ENCODE measurements around the gene WDR33.

WDR33 gene

DNA sequence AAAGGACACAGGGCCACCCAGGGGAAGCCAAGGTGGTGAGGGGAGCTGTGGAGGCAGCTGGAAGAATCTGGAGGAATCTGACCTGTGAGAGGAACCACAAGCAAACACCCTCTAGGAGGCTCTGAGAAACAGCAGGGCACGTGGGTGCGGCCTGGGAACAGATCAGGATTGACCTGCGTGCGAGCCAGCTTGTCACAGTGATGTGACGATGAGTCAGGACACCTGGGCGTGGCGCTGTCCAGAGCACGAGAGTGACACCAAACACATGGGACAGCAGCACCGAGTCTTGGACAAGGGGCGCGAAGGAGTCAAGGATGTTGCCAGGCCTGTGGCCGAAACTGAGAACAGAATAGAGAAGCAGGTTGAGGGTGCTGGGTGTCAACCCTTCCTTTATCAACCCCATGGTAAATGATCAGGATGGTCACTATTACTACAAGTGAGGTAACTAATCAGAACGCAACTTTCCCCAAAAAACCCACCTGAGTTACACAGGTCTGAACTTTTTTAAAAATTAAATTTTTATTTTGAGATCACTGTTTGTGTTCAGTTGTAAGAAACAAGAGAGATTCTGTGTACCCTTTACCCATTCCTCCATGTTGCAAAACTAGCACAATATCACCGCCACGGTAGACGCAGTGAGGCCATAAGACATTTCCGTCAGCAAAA lies 110.3 kb downstream of the WDR33 start:
- no peaks in the 10 kb centered on the region for H3K36me3 ChIP-seq
- H3K27me3 ChIP-seq = no peaks in the 10 kb centered on the region
- peak overlapping the region; percentile 61 for H3K4me3 ChIP-seq (ENCODE audit: low read depth, low read length)
- H3K4me1 ChIP-seq = no peaks in the 10 kb centered on the region
- no peak for DNase-seq
- no peaks in the 10 kb centered on the region for H3K9me3 ChIP-seq
- TF ChIP-seq CTCF (IDR thresholded peaks at IDR 0.05; ENCODE audit: low read depth, low read length) = no peak

GRCh38 chr2:127698553-127699355 lies 112.2 kb downstream of the WDR33 start:
- no peak for TF ChIP-seq CTCF (IDR thresholded peaks at IDR 0.05; ENCODE audit: low read depth, low read length)
- H3K27me3 ChIP-seq = no peaks in the 10 kb centered on the region
- H3K4me3 ChIP-seq (ENCODE audit: low read depth, low read length) = no peak overlapping the region
- H3K36me3 ChIP-seq = no peaks in the 10 kb centered on the region
- no peak for DNase-seq
- no peaks in the 10 kb centered on the region for H3K4me1 ChIP-seq
- no peaks in the 10 kb centered on the region for H3K9me3 ChIP-seq

DNA sequence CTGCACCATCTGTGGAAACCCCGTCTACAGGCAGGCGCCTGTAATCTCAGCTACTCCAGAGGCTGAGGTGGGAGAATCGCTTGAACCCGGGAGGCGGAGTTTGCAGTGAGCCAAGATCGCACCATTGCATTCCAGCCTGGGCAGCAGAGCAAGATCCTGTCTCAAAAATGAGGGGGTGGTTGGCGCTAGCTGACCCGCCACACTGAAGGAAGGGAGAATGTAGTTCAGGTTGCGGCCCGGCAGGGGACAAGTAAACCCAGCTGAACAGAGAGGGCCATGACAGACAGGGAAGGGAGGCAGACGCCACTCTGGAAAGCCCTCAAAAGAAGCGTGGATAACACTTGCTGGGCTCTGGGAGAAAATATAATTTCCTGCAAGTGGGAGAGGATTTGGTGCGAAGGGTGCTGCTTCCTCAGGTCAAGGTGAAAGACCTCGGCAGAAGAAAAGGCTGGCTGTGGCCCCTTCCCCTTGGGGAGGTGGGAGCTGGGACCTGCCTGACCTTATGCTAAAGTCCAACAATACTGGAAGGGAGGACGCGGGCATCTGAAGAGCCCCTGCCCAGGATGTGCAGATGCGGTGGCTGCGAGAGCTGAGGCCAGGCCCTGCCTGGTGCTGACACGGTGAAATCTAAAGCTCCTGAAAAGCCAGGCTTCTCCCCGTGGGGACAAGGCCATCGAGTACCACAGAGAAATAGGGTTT lies 113.3 kb downstream of the WDR33 start:
- TF ChIP-seq CTCF (IDR thresholded peaks at IDR 0.05; ENCODE audit: low read depth, low read length) = no peak

DNA sequence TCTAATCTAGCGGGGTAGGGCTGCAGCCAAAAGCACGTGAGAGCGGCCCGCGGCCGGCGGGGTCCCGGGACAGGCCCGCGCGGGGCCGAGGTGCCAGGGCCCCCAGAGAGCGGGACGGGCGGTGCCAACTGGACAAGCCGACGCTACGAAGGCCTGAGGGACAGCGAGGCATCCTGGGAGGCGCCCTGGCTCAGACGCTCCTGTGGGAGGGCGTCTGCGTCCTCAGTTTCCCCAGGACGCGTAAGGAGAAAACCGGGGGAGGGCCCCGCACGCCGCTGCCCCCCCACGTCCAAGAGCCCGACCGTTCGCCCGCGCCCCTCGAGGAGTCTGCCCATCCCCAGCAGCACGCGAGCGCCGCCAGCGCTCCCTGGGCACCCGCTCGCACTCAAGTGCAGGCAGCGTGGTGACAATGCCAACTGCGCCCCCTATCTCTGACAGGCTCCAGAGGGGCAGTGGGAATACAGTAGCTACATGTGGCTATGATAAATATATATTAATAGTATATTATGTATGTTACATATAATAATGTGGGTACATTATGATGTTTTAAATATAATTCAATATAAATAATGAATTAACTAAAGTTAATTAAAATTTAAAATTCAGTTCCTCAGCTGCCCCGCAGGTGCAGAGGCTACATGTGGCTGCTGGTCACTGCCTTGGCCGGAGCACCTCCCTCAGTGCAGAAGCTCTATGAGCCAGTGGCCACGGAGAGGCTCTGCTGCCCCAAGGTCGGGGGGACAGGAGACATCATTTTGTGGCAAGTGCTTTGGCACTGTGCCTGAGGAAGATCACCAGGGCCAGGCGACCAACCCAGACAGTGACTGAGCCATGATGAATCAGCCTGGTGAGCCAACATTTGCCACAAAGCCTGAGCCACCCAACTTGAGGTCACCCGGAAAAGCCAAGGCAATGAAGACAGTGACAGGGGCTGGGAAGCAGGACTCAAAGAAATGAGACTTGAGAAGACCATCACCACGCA lies 115.2 kb downstream of the WDR33 start:
- no peak for TF ChIP-seq CTCF (IDR thresholded peaks at IDR 0.05; ENCODE audit: low read depth, low read length)
- no peaks in the 10 kb centered on the region for H3K36me3 ChIP-seq
- no peak for DNase-seq
- H3K4me3 ChIP-seq (ENCODE audit: low read depth, low read length) = no peak overlapping the region
- no peaks in the 10 kb centered on the region for H3K9me3 ChIP-seq
- no peaks in the 10 kb centered on the region for H3K4me1 ChIP-seq
- H3K27me3 ChIP-seq = no peaks in the 10 kb centered on the region

More for the DNA sequence above, 113.3 kb downstream of the WDR33 start:
- Histone ChIP-seq H3K4me3 (ENCODE audit: low read depth, low read length) (no peak overlapping the region), H3K4me1 (no peaks in the 10 kb centered on the region), H3K36me3 (no peaks in the 10 kb centered on the region), H3K9me3 (no peaks in the 10 kb centered on the region), H3K27me3 (no peaks in the 10 kb centered on the region)
- DNase-seq = no peak

DNA sequence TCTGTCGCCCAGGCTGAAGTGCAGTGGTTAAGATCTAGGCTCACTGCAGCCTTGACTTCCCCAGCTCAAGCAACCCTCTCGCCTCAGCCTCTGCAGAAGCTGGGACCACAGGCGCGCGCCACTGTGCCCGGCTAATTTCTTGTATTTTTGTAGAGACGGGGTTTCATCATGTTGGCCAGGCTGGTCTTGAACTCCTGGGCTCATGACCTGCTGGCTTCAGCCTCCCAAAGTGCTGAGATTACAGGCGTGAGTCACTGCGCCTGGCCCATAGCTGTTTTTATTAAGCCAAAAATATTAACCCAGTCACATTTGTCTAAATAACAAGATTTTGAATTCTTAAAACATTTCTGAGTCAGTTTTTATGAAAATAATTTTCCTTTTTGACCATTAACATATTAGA lies 116.0 kb downstream of the WDR33 start:
- H3K27me3 ChIP-seq = no peaks in the 10 kb centered on the region
- no peaks in the 10 kb centered on the region for H3K36me3 ChIP-seq
- no peaks in the 10 kb centered on the region for H3K9me3 ChIP-seq
- no peak for TF ChIP-seq CTCF (IDR thresholded peaks at IDR 0.05; ENCODE audit: low read depth, low read length)
- DNase-seq = no peak
- H3K4me1 ChIP-seq = no peaks in the 10 kb centered on the region
- no peak overlapping the region for H3K4me3 ChIP-seq (ENCODE audit: low read depth, low read length)
